ENCODE data around the gene TEKT3. TPM values are rescaled to one million over a fixed set of nuclear protein-coding genes. Genes with fewer than 3 reads are reported as not detected.

The TEKT3 gene
- total and polyA plus RNA-seq, 4 donors = 0.08 to 0.33 TPM; not detected in 2

- WGBS = 89% methylated on average over 6 of the region's 6 CpGs
- Histone ChIP-seq H3K27ac (ENCODE audit: low read depth in 1 of 2, low read length in 2 of 2) (no peak overlapping the region), H3K27me3 (ENCODE audit: control insufficient read depth in 4 of 4, insufficient read depth in 4 of 4, low read length in 3 of 4) (peaks cover 0 to 2% (median 0%) of the 10 kb centered on the region in 4 donors)
Measured at GRCh38 chr17:15290605-15291004, 50.8 kb downstream of the TEKT3 start.

More at GRCh38 chr17:15290605-15291004, 50.8 kb downstream of the TEKT3 start:
- no peaks in the 10 kb centered on the region for H3K36me3 ChIP-seq (ENCODE audit: control insufficient read depth in 4 of 4, insufficient read depth in 3 of 4, low read depth in 1 of 4, low read length in 3 of 4)
- H3K9ac ChIP-seq (ENCODE audit: low read depth in 1 of 2, low read length in 2 of 2) = no peak overlapping the region
- no peak overlapping the region for H3K4me3 ChIP-seq (ENCODE audit: low read depth in 1 of 3, low read length in 3 of 3)
- no peaks in the 10 kb centered on the region for H3K4me1 ChIP-seq (ENCODE audit: control insufficient read depth in 4 of 4, insufficient read depth in 4 of 4, low read length in 3 of 4)
- H3K9me3 ChIP-seq (ENCODE audit: control insufficient read depth in 4 of 4, low read length in 3 of 4) = no peaks in the 10 kb centered on the region
- TF ChIP-seq HNF4A (conservative IDR thresholded peaks at IDR 0.05) = no peak
- no peak for TF ChIP-seq EGR1 (IDR thresholded peaks at IDR 0.05; ENCODE audit: low read depth in 2 of 2)
- TF ChIP-seq JUND (IDR thresholded peaks at IDR 0.05) = no peak
- no peak for TF ChIP-seq FOXA1 (IDR thresholded peaks at IDR 0.05)
- TF ChIP-seq TAF1 (conservative IDR thresholded peaks at IDR 0.05) = no peak
- TF ChIP-seq NR2F2 (IDR thresholded peaks at IDR 0.05) = no peak
- no peak for TF ChIP-seq REST (IDR thresholded peaks at IDR 0.05)
- TF ChIP-seq GABPA (IDR thresholded peaks at IDR 0.05 in 1 of 2, conservative IDR thresholded peaks at IDR 0.05 in 1 of 2) = no peak
- TF ChIP-seq RXRA (IDR thresholded peaks at IDR 0.05) = no peak
- no peak for TF ChIP-seq ATF3 (IDR thresholded peaks at IDR 0.05)
- TF ChIP-seq ZBTB33 (IDR thresholded peaks at IDR 0.05) = no peak
- no peak for TF ChIP-seq YY1 (IDR thresholded peaks at IDR 0.05)
- TF ChIP-seq HNF4G (IDR thresholded peaks at IDR 0.05) = no peak
- no peak for TF ChIP-seq MAX (IDR thresholded peaks at IDR 0.05)
- TF ChIP-seq CTCF (IDR thresholded peaks at IDR 0.05; ENCODE audit: low read depth, low read length, missing input control) = no peak
- no peak for TF ChIP-seq FOXA2 (IDR thresholded peaks at IDR 0.05)
- TF ChIP-seq SP1 (IDR thresholded peaks at IDR 0.05) = no peak
- no peak for TF ChIP-seq RAD21 (IDR thresholded peaks at IDR 0.05)
- no peak for DNase-seq (ENCODE audit: low spot score)
